Measurements from ENCODE around the gene PSMB1.

The PSMB1 gene

DNA sequence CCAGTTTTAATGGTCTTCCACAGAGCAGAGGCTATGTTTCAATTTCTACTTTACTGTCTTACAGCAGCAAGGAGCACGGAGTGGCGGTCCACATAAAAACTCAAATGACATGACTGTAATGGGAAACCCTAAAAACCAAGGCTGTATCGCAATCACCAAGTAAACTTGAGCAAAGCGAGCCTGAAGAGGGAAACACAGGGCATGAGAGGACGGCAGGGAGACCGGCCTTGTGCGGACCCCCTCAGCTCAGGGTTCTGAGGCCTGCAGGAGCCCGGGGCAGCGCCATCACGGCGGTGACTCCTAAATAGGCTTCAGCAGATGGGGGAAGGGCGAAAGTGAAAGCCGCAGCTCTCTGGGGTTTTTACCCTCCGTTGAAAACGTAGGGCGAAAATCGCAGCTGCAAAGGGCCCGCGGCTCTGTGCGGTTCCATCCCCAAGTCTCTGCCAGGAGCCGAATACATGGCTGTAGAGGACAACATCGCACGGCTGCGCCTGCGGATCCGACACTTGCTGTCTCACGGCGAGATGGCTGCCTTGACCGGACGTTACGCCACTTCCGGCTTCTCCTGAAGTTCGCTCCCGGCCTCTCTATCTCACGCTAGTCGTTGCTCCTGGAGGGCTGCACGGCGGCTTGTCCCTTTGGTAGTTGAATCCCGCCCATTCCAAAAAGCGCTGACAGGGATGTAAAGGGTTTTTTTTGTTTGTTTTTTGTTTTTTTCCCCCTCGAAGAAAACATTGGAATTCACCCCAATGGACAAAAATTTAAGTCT lies at the start of gene PSMB1:
Gene PSMB1 (minus strand): TSS at position 543 of the 769 bp plus-strand sequence. CDS start 65 bp downstream, at position 478.
- DNase-seq (ENCODE audit: low read depth, low spot score), result peak; percentile 62

DNA sequence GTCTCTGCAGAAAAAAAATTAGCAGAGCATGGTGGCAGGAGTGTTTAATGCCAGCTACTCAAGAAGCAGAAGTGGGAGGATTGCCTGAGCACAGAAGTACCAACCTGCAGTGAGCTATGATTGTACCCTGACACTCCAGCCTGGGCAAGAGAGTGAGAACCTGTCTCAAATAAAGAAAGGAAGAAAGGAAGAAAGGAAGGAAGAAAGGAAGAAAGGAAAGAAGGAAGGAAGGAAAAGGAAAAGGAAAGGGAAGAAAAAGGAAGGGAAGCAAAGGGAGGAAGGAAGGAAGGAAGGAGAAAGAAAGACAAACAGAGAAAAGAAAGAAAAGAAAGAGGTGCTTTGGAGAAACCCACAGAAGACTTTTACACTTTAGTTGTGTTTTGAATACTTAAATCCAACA lies 44.2 kb upstream of the PSMB1 start:
- DNase-seq (ENCODE audit: low read depth, low spot score), result no peak

DNA sequence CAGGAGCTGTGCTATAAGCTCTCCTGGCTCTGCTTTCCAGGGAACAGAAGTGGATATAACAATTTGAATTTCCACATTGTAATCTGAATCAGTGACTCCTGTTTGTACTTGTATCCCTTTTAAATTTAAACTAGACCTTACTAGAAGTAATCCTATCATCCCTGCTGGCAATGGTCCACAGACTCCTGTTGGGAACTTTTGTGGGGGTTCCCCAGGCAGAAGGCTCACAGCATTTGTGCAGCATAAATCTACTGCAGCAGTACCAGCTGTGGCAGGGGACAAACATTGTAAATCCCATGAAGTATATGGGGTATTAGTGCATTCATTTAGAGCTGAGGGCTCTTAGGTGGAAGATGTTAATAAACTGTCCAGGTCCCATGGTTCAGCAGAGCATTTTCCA lies 43.3 kb upstream of the PSMB1 start:
- no peak for DNase-seq (ENCODE audit: low read depth, low spot score)

DNA sequence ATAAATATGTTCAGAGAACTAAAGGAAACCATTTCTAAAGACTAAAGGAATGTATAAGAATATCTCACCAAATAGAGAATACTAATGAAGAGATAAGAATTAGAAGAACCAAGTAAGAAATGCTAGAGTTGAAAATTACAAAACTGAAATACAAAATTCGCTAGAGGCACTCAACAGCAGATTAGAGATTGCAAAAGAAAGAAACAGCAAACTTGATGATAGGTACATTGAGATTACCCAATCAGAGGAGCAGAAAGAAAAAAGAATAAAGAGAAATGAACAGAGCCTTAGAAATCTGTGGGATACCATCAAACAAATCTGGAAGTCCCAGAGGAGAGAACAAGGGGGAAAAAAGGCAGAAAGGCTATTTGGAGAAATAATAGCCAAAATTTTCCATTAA lies 37.6 kb upstream of the PSMB1 start:
- no peak for DNase-seq (ENCODE audit: low read depth, low spot score)

DNA sequence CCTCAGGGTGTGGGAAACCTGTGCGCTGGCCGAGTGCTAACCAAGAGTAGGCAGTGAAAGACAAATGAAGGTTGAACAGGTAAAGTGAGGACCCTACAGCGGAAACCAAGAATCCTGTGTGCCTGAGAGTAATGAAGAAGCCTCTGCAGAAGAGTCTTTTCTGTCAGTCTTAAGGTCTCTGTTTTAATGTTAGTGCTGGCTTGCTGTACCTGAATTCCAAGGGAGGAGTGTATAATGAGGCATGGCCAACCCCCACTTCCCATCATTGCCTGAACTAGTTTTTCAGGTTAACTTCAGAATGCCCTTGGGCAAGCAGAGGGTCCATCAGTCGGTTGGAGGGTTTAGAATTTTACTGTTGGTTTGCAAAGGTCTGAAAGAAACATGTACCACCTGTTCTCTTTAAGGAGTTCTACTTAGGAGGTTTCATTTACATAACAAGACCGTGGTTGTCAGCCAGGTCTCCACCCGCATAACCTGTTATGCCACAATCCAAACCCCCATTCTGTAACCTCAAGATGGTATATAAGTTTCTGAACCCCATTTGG lies 31.9 kb upstream of the PSMB1 start:
- no peak for DNase-seq (ENCODE audit: low read depth, low spot score)

DNA sequence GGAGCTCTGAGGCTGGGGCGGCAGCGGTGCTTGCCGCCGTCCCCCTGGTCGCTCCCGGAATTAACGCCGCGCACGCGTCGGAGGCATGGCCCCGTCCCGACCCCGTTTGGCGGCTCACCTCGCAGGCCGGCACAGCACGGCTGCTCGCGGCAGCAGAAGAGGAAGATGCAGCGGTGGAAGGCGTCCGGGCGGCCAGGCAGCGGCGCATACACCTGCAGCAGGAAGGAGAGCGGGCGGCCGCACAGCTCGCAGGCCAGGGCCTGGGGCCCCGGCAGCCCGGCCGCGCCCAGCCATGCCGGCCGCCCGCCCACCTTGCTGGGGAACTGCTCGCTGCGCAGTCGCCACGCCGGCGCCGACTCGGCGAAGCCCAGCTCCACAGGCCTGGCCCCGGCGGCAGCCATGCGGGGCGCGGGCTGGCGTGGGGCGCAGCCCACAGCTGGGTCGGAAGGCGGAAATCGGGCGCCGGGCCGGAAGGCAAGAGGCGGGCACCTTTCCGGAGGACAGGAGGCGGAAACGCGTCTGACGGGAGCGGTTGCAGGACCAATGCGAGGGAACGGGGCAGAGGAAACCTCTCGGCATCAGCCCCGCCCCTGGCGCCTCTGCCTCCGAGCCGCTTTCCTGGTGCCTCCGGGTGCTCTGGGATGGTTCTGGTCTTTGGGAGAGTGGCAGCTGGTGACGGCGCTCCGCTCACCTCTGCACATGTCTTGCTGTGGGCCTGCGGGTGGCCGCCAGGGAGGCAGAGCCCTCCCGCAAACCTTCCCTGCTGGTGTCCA lies 31.3 kb upstream of the PSMB1 start, which contains the start of gene PDCD2:
Gene PDCD2 (minus strand): TSS at position 457 of the 773 bp plus-strand sequence. CDS start 56 bp downstream, at position 401.
- peak; percentile 87 for DNase-seq (ENCODE audit: low read depth, low spot score)

DNA sequence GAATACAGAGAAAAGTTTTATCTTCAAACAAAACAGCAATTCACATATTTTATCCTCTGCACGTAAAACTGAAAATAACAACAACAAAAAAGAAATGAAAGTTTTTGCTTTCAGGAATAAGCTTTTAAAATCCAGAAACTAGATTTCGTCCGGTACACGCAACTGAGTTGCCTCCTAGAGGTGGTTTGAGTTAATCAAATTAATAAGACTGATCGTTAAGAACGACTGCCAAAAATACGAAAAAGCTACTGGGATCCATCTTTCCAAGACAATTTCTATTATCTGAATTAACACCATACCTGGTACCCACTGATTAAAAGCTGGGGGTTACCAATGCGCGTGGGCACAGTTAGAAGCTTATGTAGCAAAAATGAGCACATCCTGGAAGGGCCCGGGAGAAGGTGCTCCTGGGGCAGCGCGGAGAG lies 30.7 kb upstream of the PSMB1 start:
- DNase-seq (ENCODE audit: low read depth, low spot score), result no peak

DNA sequence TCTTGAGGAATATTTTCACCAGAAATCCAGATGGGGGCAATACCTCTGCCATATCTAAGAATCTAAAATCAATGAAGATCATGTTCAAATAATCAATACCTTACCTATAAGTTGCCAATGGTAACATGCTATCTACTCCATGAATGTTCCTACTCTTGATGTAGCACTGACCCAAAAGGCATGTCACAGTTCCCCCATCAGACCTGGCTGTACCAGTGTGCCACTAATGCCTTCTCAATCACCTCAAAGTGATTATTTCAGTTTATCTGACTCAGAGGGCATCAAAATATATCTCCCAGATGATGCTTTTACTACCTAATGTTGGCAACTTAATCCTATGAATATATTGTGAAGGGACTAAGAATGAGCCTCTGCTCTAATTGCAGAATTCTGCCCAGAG lies 25.8 kb upstream of the PSMB1 start:
- DNase-seq (ENCODE audit: low read depth, low spot score), result no peak

DNA sequence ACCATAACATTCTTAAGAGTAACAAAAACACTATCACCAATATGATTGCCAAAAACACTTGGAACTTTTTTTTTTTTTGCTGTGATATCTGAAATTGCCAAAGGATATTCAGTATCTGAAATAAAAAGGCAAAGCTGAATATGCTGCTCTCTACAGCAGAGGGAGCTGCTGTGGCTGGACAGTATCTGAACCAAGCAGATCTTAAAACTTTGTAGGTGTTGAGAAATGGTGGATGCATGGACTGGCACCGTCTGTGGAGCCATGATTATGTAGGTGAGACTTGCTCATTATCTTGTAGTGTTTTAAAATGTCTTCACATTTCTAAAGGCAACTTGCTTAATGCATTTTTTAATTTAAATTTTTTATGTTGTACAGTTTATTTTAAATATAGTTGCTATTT lies 22.1 kb upstream of the PSMB1 start:
- no peak for DNase-seq (ENCODE audit: low read depth, low spot score)

DNA sequence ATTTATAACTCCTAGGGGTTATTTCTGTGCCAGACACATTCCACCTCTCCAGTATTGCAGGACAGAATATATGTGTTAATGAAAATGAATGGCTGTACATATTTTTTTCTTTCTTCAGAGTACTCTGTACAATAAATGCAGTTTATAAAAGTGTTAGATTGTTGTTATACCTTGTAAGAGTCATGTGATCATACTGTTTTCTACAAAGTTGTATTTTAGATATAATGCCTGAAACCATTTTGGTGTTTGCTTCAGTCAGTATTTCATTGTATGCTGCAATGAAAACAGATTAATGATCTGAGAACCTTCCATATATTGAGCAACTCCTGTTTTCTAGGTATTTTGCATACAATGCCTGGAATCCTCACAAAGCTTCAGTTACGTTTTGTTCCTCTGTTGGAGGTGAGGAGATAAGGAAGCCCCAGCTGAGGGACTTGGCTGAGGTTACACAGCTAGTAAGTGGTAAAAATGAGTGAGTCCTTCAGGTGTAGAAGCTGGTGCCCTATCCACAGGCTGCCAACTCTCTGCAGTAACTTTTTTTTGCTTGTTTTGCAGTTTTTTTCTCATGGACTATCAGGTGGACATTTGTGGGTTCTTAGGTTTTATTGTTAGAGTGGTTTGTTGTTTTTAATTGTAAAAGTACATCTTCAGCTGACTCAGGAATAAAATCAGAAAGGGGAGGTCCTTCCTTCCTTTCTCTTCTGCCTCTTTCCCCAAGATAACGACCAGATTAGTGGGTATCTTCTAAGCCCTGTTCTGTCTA lies 19.8 kb upstream of the PSMB1 start:
- no peak for DNase-seq (ENCODE audit: low read depth, low spot score)

DNA sequence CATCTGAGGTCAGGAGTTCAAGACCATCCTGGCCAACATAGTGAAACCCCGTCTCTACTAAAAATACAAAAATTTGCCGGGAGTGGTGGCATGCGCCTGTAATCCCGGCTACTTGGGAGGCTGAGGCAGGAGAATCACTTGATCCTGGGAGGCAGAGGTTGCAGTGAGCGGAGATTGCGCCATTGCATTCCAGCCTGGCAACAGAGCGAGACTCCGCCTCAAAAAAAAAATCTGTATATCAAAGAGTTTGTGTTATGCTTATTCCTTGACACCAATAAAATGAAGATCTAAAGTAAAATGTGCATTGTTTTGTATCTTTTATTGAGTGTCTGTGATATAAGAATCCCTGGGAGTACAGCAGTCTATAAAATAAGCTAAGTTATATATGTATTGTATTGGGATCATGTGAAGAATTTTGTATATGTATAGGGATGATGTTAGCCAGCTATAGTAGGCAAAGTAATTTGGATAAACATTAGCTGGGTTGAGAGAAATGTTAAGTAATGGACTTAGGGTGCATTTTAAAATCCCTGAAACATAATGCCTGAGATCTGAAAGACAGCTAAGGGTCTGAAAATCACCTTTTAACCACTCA lies 11.9 kb upstream of the PSMB1 start:
- no peak for DNase-seq (ENCODE audit: low read depth, low spot score)

DNA sequence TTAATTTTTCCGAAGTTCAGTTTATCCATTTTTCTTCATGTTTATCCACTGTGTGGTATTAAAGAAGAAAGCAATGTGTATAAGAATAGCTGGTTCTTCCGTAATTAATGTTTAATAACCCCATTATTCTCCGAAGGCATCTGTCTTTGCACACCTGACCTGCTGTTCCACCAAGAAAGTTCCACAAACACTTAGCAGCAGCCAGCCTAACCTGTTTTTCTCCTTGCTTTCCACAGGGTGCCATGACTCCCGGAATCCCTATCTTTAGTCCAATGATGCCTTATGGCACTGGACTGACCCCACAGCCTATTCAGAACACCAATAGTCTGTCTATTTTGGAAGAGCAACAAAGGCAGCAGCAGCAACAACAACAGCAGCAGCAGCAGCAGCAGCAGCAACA lies 8.4 kb upstream of the PSMB1 start:
- no peak for DNase-seq (ENCODE audit: low read depth, low spot score)

DNA sequence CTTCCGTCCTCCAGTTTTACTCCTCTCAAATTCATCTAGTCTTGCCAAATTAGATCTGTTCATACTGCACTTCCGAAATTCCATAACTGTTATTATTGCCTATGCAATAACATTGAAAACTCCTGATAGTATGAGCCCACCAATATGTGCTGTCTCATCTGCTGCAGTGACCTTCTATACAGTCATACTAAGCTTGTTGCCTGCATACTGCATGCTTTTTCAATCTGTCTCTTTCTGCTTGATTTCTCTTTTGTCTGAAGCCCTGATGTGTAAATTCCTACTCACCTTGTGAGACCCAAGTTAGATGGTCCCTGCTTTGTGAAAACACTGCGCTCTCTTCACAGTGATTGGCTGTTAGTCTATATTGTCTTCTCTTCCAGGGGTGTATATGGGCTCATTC lies 2.2 kb upstream of the PSMB1 start:
- no peak for DNase-seq (ENCODE audit: low read depth, low spot score)

DNA sequence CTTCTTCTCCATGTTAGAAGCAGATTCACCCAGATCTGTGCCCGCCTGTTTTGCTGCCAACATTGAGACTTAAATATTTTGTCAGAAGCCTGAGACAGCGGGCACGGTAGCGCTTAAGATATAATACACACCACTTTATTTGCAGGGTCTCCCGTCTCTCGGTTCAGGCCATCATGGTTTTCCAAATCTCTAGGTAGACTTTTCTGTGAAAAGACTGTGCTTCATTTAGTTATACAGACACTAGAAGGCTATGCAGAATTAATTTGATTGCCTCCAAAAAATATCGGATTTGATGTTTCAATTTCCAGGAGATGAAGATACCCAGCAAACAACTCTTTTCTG lies 1.7 kb upstream of the PSMB1 start:
- no peak for DNase-seq (ENCODE audit: low read depth, low spot score)

DNA sequence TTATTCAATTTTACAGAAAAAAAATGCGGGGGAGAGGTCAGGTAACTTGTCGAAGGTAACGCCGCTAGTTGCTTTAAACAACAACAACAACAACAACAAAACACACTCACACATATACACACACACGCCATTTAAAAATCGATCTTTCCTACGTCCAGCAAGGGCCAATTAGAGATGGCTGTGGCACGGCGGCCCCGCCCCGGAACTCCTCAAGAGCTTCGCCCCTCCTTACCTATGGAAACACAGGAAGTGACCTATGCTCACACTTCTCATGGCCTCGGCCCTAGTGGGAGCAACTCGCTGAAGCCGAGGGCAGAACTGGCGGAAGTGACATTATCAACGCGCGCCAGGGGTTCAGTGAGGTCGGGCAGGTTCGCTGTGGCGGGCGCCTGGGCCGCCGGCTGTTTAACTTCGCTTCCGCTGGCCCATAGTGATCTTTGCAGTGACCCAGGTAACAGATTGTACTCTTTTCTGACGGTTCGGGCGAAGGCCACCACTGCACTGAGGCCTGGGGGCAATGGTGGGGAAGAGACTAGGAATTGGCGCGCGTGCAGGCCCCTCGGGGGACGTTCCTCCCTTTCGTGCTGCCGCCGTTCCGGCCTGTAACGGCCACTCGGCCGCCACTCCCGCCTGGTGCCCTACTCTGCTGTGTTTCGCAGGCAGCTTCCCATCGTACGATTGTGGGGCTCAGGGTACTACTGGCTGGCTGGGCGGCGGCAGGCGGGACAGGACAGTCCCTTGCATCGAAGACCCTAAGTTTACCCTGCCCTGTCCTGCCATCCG lies 1.1 kb upstream of the PSMB1 start, which contains the start of gene TBP:
Gene TBP (plus strand): TSS at position 357 of the 783 bp plus-strand sequence. CDS start 2,661 bp downstream, outside the sequence.
- peak; percentile 92 for DNase-seq (ENCODE audit: low read depth, low spot score)

DNA sequence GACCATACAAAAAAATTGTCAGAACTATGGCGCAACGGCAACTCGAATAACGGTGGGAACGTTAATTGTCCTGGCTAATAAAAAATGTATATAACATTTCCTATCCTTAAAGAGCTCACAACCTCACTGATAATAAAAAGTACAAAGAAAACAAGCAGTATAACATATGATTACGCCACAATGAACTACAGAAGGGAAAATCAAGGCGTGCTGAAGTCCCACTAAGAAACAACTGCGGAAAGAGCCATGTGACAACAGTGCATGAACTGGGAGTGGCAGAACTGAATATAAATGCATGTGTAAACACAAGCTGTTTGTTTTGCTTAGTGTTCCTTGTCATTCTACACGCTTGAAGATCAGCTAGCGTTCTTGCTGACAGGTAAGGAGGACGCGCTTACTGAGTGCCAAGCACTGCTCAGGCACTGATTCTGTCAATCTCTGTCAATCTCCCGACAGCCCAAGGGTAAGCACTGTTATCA lies 466 bp upstream of the PSMB1 start:
- DNase-seq (ENCODE audit: low read depth, low spot score), result no peak

DNA sequence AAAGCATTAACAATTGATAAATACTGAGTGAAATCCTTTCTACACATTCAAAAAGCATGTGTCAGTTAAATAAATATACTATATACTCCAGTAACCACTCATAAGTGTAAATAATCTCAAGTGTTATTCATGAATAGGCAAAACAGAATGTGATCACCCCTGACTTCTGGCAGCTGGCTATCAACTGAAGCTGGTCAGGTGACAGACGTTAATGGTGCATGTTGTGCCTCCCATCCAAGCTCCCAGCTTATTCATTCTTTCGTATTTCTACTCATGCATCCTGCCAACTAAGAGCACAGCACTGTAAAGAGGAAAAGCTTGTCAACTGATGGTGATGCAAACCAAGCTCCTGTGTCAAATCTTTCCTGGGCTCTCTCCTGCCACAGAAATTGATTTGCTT lies 7.7 kb downstream of the PSMB1 start:
- no peak for DNase-seq (ENCODE audit: low read depth, low spot score)

DNA sequence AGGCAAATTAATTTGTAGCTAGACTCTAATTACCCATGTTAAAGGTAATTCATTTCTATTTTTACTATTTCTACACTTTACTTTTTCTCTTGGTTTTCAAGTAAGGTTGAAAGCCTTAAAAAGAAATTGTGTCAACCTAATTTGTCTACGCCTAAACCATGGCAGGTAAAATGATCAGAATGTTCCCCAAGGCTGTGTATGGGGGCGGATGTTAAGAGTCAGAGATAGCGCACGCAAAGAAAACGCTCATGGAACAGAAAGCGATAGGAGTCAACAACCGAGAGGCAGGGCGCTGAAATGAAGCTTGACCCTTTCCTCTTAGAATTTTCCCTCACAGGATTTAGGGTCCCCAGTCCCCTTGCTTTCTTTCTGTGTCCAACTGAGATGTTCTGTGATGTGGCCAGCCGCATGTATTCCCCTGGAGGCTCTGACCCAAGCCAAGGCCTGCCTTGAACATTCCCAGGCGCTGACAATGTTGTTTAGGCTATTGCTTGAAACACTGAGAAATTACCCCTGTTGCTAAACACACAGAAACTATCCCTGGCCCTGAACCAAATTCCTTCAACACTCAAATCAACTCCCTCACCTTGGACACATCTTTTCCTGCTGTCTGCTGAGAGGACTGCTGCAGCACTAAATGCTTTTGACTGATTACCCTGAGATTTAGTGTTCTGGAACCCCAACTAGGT lies 10.9 kb downstream of the PSMB1 start:
- DNase-seq (ENCODE audit: low read depth, low spot score), result no peak

DNA sequence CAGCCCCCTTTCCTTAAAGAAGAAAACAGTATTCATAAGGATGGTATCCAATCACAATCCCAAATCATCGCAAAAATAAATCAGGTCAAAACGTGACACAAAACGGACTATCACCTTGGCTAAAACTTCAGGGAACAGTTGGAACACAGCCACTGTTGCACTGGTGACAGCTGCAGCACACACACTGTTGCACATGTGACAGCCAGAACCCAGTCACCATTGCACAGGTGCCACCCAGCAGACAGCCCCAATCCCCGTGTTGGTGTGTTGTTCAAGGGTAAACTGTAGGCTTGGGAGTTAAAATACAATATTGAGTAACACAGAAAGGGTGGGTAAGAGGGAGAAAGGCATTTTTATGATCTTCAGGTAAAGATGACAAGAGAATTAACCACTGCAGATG lies 15.8 kb downstream of the PSMB1 start:
- no peak for DNase-seq (ENCODE audit: low read depth, low spot score)

DNA sequence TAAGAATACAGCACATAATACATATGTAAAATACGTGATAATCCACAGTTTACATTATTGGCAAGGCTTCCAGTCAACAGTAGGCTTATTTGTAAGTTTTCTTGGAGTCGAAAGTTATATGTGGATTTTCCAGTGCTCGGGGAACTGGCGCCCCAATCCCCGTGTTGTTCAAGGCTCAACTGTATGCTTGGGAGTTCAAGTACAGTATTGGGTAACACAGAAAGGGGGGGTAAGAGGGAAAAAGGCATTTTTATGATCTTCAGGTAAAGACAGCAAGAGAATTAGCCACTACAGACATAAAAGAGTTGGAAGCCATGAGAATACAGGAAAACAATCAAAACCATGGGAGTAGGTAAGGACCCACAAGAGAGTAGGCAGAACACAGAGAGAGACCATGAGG lies 16.4 kb downstream of the PSMB1 start:
- no peak for DNase-seq (ENCODE audit: low read depth, low spot score)

Measured in activated naive CD8-positive, alpha-beta T cell treated with anti-CD3 and anti-CD28 coated beads, Interleukin-2, amount 50 U/mL, for 16 hours (primary cell).